ENCODE data around the gene DCC.

Gene DCC

DNA sequence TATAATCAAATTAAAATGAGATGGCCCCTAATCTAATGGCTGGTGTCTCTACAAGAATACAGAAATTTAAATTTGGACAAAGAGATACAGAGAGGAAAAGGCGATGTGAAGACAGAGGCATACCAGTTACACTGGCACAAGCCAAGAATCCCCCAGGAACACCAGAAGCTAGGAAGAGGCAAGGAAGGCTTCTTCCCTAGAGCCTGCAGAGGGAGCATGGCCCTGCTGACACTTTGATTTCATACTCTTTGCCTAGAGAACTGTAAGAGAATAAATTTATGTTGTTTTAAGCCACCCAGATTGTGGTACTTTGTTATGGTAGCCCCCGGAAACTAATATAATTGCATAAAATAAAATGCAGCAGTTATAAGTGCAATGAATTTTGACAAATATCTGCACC, 1213.0 kb downstream of the DCC start:
- no peak overlapping the region for H3K4me3 Mint-ChIP-seq
- no peaks in the 10 kb centered on the region for H3K27me3 Mint-ChIP-seq (ENCODE audit: low read depth)
- H3K4me1 Mint-ChIP-seq = peaks cover 8% of the 10 kb centered on the region
- H3K27ac Mint-ChIP-seq = peak overlapping the region in 1 of 3 experiments; percentile 47
- peaks cover 5% of the 10 kb centered on the region for H3K36me3 Mint-ChIP-seq (ENCODE audit: low read depth)
- TF ChIP-seq, protein P1, sequence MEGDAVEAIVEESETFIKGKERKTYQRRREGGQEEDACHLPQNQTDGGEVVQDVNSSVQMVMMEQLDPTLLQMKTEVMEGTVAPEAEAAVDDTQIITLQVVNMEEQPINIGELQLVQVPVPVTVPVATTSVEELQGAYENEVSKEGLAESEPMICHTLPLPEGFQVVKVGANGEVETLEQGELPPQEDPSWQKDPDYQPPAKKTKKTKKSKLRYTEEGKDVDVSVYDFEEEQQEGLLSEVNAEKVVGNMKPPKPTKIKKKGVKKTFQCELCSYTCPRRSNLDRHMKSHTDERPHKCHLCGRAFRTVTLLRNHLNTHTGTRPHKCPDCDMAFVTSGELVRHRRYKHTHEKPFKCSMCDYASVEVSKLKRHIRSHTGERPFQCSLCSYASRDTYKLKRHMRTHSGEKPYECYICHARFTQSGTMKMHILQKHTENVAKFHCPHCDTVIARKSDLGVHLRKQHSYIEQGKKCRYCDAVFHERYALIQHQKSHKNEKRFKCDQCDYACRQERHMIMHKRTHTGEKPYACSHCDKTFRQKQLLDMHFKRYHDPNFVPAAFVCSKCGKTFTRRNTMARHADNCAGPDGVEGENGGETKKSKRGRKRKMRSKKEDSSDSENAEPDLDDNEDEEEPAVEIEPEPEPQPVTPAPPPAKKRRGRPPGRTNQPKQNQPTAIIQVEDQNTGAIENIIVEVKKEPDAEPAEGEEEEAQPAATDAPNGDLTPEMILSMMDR (IDR thresholded peaks at IDR 0.05; ENCODE audit: unreplicated experiment in 3 of 3) = no peak
- H3K9me3 Mint-ChIP-seq = peaks cover 4% of the 10 kb centered on the region

- TF ChIP-seq, protein P1 (IDR thresholded peaks at IDR 0.05; ENCODE audit: unreplicated experiment in 3 of 3) = no peak
- Mint-ChIP-seq H3K9me3 (peaks cover 11% of the 10 kb centered on the region), H3K36me3 (ENCODE audit: low read depth) (no peaks in the 10 kb centered on the region), H3K4me3 (no peak overlapping the region), H3K27ac (peak overlapping the region in 1 of 3 experiments; percentile 28), H3K4me1 (peaks cover 8% of the 10 kb centered on the region), H3K27me3 (ENCODE audit: low read depth) (no peaks in the 10 kb centered on the region)
These were observed 1216.5 kb downstream of the DCC start for GRCh38 chr18:53556450-53556849.

DNA sequence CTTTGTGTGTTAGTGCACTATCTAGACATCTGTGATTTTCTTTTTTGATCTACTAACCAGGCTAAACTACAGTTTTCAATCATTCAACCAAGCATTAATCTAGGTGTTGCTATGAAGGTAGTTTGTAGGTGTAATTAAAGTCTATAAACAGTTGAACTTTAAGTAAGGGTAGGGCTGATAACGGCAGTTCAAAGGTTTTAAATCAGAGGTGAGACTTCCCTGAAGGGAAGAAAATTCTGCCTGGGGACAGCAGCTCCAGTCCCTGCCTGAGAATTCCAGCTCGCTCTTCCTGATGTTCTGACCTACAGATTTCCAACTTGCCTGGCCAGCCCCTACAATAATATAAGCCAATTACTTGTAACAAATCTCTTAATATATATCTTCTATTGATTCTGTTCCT, 1220.5 kb downstream of the DCC start:
- Mint-ChIP-seq H3K4me3 (no peak overlapping the region), H3K4me1 (no peaks in the 10 kb centered on the region), H3K9me3 (peaks cover 11% of the 10 kb centered on the region), H3K27ac (no peak overlapping the region), H3K36me3 (ENCODE audit: low read depth) (no peaks in the 10 kb centered on the region), H3K27me3 (ENCODE audit: low read depth) (no peaks in the 10 kb centered on the region)
- TF ChIP-seq, protein P1 (IDR thresholded peaks at IDR 0.05; ENCODE audit: unreplicated experiment in 3 of 3) = no peak

GRCh38 chr18:53566626-53567025, 1226.6 kb downstream of the DCC start:
- peaks cover 5% of the 10 kb centered on the region for H3K4me1 Mint-ChIP-seq
- TF ChIP-seq, protein P1 (IDR thresholded peaks at IDR 0.05; ENCODE audit: unreplicated experiment in 3 of 3) = no peak
- no peak overlapping the region for H3K27ac Mint-ChIP-seq
- no peaks in the 10 kb centered on the region for H3K36me3 Mint-ChIP-seq (ENCODE audit: low read depth)
- H3K27me3 Mint-ChIP-seq (ENCODE audit: low read depth) = no peaks in the 10 kb centered on the region
- no peaks in the 10 kb centered on the region for H3K9me3 Mint-ChIP-seq
- no peak overlapping the region for H3K4me3 Mint-ChIP-seq

DNA sequence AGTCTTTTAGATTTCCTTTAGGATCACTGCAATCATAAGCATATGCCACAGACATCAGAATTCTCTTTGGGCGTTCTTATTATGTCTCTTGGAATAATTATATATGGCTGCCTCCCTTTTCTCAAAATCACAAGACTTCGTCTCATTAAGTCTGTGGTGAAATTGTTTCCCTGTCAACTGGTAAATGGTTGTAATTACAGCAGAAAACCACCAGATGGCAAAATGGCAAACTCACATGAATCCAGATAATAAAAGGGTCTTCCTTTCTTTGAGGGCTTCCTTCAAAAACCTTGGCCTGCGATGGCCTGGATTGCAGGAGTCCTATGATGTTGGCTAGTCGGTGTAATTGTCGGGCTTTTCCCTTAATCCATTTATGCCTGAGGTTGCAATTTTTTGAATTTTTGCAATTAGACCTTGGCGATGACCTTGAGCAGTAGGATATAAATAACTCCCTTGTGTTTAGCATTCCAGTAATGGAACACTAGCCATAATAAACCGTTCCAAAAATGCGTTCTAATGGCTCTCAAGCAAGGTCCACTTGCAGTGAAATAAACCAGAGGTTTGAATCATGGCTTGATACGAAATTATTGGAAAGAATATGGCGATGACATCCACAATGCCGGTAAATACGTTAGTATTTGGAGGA, 1228.1 kb downstream of the DCC start:
- Mint-ChIP-seq H3K27me3 (ENCODE audit: low read depth) (no peaks in the 10 kb centered on the region), H3K4me1 (peaks cover 5% of the 10 kb centered on the region), H3K9me3 (no peaks in the 10 kb centered on the region), H3K36me3 (ENCODE audit: low read depth) (no peaks in the 10 kb centered on the region), H3K4me3 (no peak overlapping the region), H3K27ac (peak overlapping the region in 1 of 3 experiments; percentile 3)
- TF ChIP-seq, protein P1 (IDR thresholded peaks at IDR 0.05; ENCODE audit: unreplicated experiment in 3 of 3) = peak; percentile 56 to 62 (median 58)

All from nephron (organoid).